ENCODE data around the gene PLPP4.

Gene PLPP4

DNA sequence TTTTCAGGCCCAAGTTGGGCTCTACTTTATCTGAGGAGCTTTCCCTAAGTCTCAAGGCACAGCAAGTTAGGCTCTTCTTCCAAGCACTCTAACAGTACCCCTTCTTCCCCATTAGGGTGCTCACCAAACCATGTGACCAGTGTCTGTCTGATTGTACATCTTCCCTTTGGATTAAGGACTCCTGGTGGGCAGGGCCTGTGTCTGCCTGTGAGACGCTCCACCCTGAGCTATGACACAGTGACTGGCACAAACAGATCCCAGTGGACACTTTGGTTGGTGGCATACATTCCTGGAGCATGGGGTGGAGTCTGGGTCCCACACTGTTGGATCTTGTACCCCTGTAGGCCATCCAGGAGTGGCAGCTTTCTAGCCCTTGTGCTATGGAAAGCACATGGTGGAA is 23.8 kb downstream of the PLPP4 start:
- H3K4me3 ChIP-seq (ENCODE audit: low read depth, low read length): no peak overlapping the region
- TF ChIP-seq, protein P1, sequence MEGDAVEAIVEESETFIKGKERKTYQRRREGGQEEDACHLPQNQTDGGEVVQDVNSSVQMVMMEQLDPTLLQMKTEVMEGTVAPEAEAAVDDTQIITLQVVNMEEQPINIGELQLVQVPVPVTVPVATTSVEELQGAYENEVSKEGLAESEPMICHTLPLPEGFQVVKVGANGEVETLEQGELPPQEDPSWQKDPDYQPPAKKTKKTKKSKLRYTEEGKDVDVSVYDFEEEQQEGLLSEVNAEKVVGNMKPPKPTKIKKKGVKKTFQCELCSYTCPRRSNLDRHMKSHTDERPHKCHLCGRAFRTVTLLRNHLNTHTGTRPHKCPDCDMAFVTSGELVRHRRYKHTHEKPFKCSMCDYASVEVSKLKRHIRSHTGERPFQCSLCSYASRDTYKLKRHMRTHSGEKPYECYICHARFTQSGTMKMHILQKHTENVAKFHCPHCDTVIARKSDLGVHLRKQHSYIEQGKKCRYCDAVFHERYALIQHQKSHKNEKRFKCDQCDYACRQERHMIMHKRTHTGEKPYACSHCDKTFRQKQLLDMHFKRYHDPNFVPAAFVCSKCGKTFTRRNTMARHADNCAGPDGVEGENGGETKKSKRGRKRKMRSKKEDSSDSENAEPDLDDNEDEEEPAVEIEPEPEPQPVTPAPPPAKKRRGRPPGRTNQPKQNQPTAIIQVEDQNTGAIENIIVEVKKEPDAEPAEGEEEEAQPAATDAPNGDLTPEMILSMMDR (IDR thresholded peaks at IDR 0.05; ENCODE audit: control insufficient read depth, extremely low read depth, insufficient read depth): no peak
- DNase-seq (ENCODE audit: low read depth): no peak

DNA sequence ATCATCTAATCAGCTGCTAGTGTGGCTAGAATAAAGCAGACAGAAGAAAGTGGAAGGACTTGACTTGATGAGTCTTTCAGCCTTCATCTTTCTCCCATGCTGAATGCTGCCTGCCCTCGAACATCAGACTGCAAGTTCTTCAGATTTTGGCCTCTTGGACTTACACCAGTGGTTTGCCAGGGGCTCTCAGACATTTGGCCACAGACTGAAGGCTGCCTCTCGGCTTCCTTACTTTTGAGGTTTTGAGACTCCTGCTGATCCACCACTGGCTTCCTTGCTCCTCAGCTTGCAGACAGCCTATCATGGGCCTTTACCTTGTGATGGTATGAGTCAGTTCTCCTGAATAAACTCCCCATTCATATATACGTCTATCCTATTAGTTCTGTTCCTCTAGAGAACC is 26.0 kb downstream of the PLPP4 start:
- no peak for DNase-seq (ENCODE audit: low read depth)
- TF ChIP-seq, protein P1 (IDR thresholded peaks at IDR 0.05; ENCODE audit: control insufficient read depth, extremely low read depth, insufficient read depth): no peak
- no peak overlapping the region for H3K4me3 ChIP-seq (ENCODE audit: low read depth, low read length)

DNA sequence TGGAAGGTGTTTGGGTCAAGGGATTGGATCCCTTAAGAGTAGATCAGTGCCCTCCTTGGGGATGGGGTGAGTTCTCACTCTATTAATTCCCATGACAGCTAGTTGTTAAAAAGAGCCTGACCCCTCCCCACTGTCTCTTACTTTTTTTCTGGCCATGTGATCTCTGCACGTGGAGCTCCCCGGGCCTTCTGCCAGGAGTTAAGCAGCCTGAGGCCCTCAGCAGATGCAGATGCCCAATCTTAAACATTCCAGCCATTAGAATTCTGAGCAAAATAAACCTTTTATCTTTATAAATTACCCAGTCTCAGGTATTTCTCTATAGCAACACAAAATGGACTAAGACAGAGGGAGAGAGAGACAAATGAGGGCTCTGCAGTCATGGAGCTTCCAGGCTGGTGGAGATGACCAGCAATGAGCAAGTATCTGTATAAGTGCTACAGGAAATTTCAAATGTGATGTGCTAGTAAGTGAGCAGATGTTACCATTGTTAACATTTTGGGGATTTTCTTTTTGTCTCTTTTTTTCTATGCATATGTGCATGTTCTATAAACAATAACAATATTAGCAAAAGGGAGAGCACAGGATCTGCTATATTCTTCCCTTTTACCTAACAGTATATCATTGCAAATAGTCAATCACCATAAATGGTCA is 26.7 kb downstream of the PLPP4 start:
- DNase-seq (ENCODE audit: low read depth): no peak
- TF ChIP-seq, protein P1 (IDR thresholded peaks at IDR 0.05; ENCODE audit: control insufficient read depth, extremely low read depth, insufficient read depth): no peak
- no peak overlapping the region for H3K4me3 ChIP-seq (ENCODE audit: low read depth, low read length)

DNA sequence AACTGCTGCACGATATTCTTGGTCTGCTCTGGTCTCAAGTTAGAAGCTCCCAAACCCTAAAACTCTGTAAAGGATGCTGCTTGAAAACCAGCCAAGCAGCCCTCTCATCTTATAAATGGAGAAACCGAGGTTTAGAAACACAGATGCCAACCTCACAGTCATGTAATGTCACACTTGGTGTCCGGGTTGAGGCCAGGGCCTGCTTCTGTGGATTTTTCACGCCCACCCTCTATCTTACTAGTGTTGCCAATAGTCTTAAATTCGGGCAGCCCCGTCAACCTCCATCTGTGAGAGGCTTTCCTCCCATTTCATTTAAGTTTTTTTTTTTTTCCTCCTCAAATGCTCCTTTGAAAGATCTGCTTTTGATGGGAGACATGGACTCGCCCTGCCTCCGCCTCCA is 28.9 kb downstream of the PLPP4 start:
- DNase-seq (ENCODE audit: low read depth): no peak
- TF ChIP-seq, protein P1 (IDR thresholded peaks at IDR 0.05; ENCODE audit: control insufficient read depth, extremely low read depth, insufficient read depth): no peak
- no peak overlapping the region for H3K4me3 ChIP-seq (ENCODE audit: low read depth, low read length)

DNA sequence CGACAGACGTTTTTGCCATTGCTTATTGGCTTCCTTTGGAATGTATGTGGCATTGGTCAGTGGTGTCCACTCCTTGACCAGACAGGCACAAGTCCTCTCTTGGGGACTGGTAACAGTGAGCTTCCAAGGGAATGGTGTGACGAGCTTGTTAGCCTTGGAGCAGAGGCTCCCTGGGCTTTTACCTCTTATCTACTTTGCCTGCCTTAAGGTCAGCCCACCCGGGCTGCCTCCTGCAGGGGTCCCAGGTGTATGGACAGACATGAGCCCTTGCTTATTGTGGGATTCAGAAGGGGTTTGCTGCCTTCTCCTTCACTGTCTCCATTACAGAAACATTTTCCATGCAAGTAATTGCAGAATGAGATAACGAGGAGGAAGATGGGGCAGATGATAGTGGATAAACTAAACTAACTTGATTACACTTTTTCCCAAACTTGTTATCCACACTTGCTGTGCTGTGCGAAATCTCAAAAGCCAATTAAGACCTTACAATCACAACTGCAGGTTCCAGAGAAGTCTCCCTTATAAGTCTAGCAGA is 29.7 kb downstream of the PLPP4 start:
- H3K4me3 ChIP-seq (ENCODE audit: low read depth, low read length): no peak overlapping the region
- no peak for DNase-seq (ENCODE audit: low read depth)
- TF ChIP-seq, protein P1 (IDR thresholded peaks at IDR 0.05; ENCODE audit: control insufficient read depth, extremely low read depth, insufficient read depth): no peak

DNA sequence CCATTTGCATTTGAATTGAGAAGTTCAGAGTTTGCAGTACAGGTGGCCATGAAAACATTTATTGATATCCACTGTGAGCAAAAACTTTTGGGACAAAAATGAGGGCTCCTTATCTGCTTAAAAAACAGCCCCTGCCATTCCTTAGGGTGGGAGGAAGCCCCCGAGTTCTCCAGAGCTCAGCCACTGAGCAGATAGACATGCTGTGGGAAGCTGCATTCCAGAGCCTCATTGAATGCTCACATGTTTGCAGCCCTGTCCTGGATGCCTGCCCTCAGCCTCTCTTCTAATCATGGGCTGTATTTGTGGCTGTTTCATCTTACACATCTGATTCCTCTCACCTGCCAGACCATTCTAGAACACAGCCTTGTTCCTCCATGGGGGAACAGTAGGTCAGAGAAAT is 33.3 kb downstream of the PLPP4 start:
- no peak for DNase-seq (ENCODE audit: low read depth)
- no peak overlapping the region for H3K4me3 ChIP-seq (ENCODE audit: low read depth, low read length)
- TF ChIP-seq, protein P1 (IDR thresholded peaks at IDR 0.05; ENCODE audit: control insufficient read depth, extremely low read depth, insufficient read depth): no peak

DNA sequence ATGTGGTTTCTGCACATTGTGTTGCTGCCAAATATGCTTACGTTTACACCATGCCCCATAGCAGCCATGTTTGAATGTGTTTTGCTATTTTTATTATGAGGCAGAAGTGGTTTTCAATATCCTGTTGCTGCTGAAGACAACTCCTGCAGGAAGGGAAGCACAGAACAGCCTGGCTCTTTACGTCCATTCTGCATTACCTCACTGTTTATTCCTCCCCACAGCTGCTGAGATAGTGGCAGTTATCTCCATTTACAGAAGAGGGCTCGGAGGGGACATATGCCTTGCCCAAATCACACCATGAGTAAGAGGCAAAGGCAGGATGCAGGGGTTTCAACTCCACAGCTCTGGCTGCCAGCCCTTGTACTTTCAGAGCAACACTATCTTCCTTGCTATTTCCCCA is 35.3 kb downstream of the PLPP4 start:
- no peak for DNase-seq (ENCODE audit: low read depth)
- TF ChIP-seq, protein P1 (IDR thresholded peaks at IDR 0.05; ENCODE audit: control insufficient read depth, extremely low read depth, insufficient read depth): no peak
- H3K4me3 ChIP-seq (ENCODE audit: low read depth, low read length): no peak overlapping the region

All from LNCaP clone FGC (cell line).